Measurements from ENCODE around the gene STK24.

STK24 gene

GRCh38 chr13:98411013-98411412 is 165.9 kb downstream of the STK24 start:
- H3K4me3 ChIP-seq (ENCODE audit: low read depth, low read length) = no peak overlapping the region
- no peak for DNase-seq (ENCODE audit: low read depth)
- TF ChIP-seq CTCF (IDR thresholded peaks at IDR 0.05; ENCODE audit: low read depth, low read length, missing control alignments) = no peak

- no peak overlapping the region for H3K4me3 ChIP-seq (ENCODE audit: low read depth, low read length)
- DNase-seq (ENCODE audit: low read depth) = no peak
- no peak for TF ChIP-seq CTCF (IDR thresholded peaks at IDR 0.05; ENCODE audit: low read depth, low read length, missing control alignments)
Observed at GRCh38 chr13:98410612-98411011, 166.3 kb downstream of the STK24 start.

- H3K4me3 ChIP-seq (ENCODE audit: low read depth, low read length) = no peak overlapping the region
- DNase-seq (ENCODE audit: low read depth) = no peak
- no peak for TF ChIP-seq CTCF (IDR thresholded peaks at IDR 0.05; ENCODE audit: low read depth, low read length, missing control alignments)
Observed at GRCh38 chr13:98409281-98409680, 167.6 kb downstream of the STK24 start.

GRCh38 chr13:98407575-98407974 is 169.3 kb downstream of the STK24 start:
- no peak overlapping the region for H3K4me3 ChIP-seq (ENCODE audit: low read depth, low read length)
- DNase-seq (ENCODE audit: low read depth) = no peak
- no peak for TF ChIP-seq CTCF (IDR thresholded peaks at IDR 0.05; ENCODE audit: low read depth, low read length, missing control alignments)

- TF ChIP-seq CTCF (IDR thresholded peaks at IDR 0.05; ENCODE audit: low read depth, low read length, missing control alignments) = no peak
- no peak for DNase-seq (ENCODE audit: low read depth)
- H3K4me3 ChIP-seq (ENCODE audit: low read depth, low read length) = no peak overlapping the region
Observed at GRCh38 chr13:98406971-98407370, 169.9 kb downstream of the STK24 start.

- no peak overlapping the region for H3K4me3 ChIP-seq (ENCODE audit: low read depth, low read length)
- TF ChIP-seq CTCF (IDR thresholded peaks at IDR 0.05; ENCODE audit: low read depth, low read length, missing control alignments) = no peak
- no peak for DNase-seq (ENCODE audit: low read depth)
Observed at GRCh38 chr13:98406427-98406826, 170.5 kb downstream of the STK24 start.

GRCh38 chr13:98405690-98406344 is 171.1 kb downstream of the STK24 start:
- no peak overlapping the region for H3K4me3 ChIP-seq (ENCODE audit: low read depth, low read length)
- TF ChIP-seq CTCF (IDR thresholded peaks at IDR 0.05; ENCODE audit: low read depth, low read length, missing control alignments) = no peak
- DNase-seq (ENCODE audit: low read depth) = no peak
